GM23338 (cell line): Measurements from ENCODE around the gene DNAL1. TPM values are rescaled to one million over a fixed set of nuclear protein-coding genes. Genes with fewer than 3 reads are reported as not detected.

Experiments used
- ATAC-seq: fragments of 200-7000 bp; cut with Tn5 transposase; 3 replicates; pipeline ENCODE4 v1.9.1; 2020
- DNase-seq: peaks from one replicate; pipeline ENCODE4 v3.0.0-alpha.2; 2015; ENCODE audit warnings: low spot score
- H2AFZ ChIP-seq: fragments of 200-600 bp; sonication (generic); 2 replicates; pipeline ENCODE4 v1.8.0; 2016; ENCODE audit warnings: antibody characterized with exemption, mild to moderate bottlenecking, moderate library complexity
- H3F3A ChIP-seq: fragments of 200-600 bp; sonication (generic); replicated peaks from 2 replicates; pipeline ENCODE4 v1.8.0; 2017; ENCODE audit warnings: antibody characterized with exemption, mixed run types, low read depth
- H3K27ac ChIP-seq: fragments of 200-600 bp; sonication (generic); 2 replicates; pipeline ENCODE4 v1.6.1; 2016; ENCODE audit warnings: low read depth
- H3K27me3 ChIP-seq: fragments of 200-600 bp; sonication (generic); 2 replicates; pipeline ENCODE4 v1.8.0; 2016; ENCODE audit warnings: mild to moderate bottlenecking, mixed run types, moderate library complexity; ENCODE audit not compliant: insufficient read depth
- H3K36me3 ChIP-seq: fragments of 200-600 bp; sonication (generic); 2 replicates; pipeline ENCODE4 v1.8.0; 2016; ENCODE audit warnings: mild to moderate bottlenecking; ENCODE audit not compliant: insufficient read depth
- H3K4me1 ChIP-seq: fragments of 200-600 bp; sonication (generic); 2 replicates; pipeline ENCODE4 v1.8.0; 2016; ENCODE audit warnings: mild to moderate bottlenecking, moderate library complexity; ENCODE audit not compliant: insufficient read depth
- H3K4me2 ChIP-seq: fragments of 200-600 bp; sonication (generic); 2 replicates; pipeline ENCODE4 v1.7.1; 2017; ENCODE audit warnings: mixed run types
- H3K4me3 ChIP-seq: fragments of 200-600 bp; sonication (generic); 2 replicates; pipeline ENCODE4 v1.6.1; 2016; ENCODE audit warnings: mixed run types
- H3K79me2 ChIP-seq: fragments of 200-600 bp; sonication (generic); replicated peaks from 2 replicates; pipeline ENCODE4 v1.8.0; 2017; ENCODE audit warnings: mild to moderate bottlenecking; ENCODE audit not compliant: insufficient read depth
- H3K9me2 ChIP-seq: fragments of 200-600 bp; sonication (generic); 2 replicates; pipeline ENCODE4 v1.8.0; 2017; ENCODE audit not compliant: insufficient read depth
- H4K20me1 ChIP-seq: fragments of 200-600 bp; sonication (generic); replicated peaks from 2 replicates; pipeline ENCODE4 v1.8.0; 2017; ENCODE audit warnings: mild to moderate bottlenecking; ENCODE audit not compliant: insufficient read depth
- H3K27ac Mint-ChIP-seq: 2 replicates; pipeline ENCODE4 v1.8.0; 2020; ENCODE audit warnings: inconsistent platforms, mild to moderate bottlenecking, moderate library complexity, mixed read lengths
- H3K27me3 Mint-ChIP-seq: 3 replicates; pipeline ENCODE4 v1.8.0; 2022; ENCODE audit warnings: low read depth, mild to moderate bottlenecking, moderate library complexity, mixed read lengths, inconsistent platforms; ENCODE audit not compliant: insufficient read depth, poor library complexity
- H3K36me3 Mint-ChIP-seq: 3 replicates; pipeline ENCODE4 v1.8.0; 2021; ENCODE audit warnings: low read depth, mild to moderate bottlenecking, inconsistent platforms, moderate library complexity, mixed read lengths
- H3K4me1 Mint-ChIP-seq: 3 replicates; pipeline ENCODE4 v1.8.0; 2020; ENCODE audit warnings: mild to moderate bottlenecking, inconsistent platforms, mixed read lengths
- H3K4me3 Mint-ChIP-seq: 3 replicates; pipeline ENCODE4 v1.8.0; 2021; ENCODE audit warnings: moderate library complexity, mild to moderate bottlenecking, inconsistent platforms, mixed read lengths
- H3K9me3 Mint-ChIP-seq: 3 replicates; pipeline ENCODE4 v1.8.0; 2020; ENCODE audit warnings: moderate library complexity, mild to moderate bottlenecking, inconsistent platforms, mixed read lengths
- CREB1 ChIP-seq: fragments of 250-450 bp; sonication (Bioruptor Pico); IDR thresholded peaks from 2 replicates; pipeline ENCODE4 v1.5.0; 2020; ENCODE audit warnings: low read depth, mild to moderate bottlenecking, moderate library complexity
- CTCF ChIP-seq, 2 experiments: fragments of 200-600 bp in 1 of 2; sonication (generic) in 1 of 2; conservative IDR thresholded peaks; 2 replicates each; pipeline versions ENCODE4 v1.5.1 to v1.6.1; 2016 to 2017; ENCODE audit warnings: antibody characterized with exemption in 2 of 2, low read depth in 2 of 2, mild to moderate bottlenecking in 2 of 2, moderate library complexity in 1 of 2
- EZH2 ChIP-seq: fragments of 200-600 bp; sonication (generic); IDR thresholded peaks from one replicate; pipeline ENCODE4 v1.8.0; 2017; ENCODE audit warnings: antibody characterized with exemption, mild to moderate bottlenecking, low read depth; ENCODE audit not compliant: unreplicated experiment
- EZH2phosphoT487 ChIP-seq: fragments of 200-600 bp; sonication (generic); IDR thresholded peaks from one replicate; pipeline ENCODE4 v1.8.1; 2018; ENCODE audit warnings: antibody characterized with exemption; ENCODE audit not compliant: unreplicated experiment
- JUNB ChIP-seq: IDR thresholded peaks from one replicate; pipeline ENCODE4 v1.6.1; 2016; ENCODE audit warnings: antibody characterized with exemption; ENCODE audit not compliant: unreplicated experiment
- NANOG ChIP-seq: IDR thresholded peaks from 2 replicates; pipeline ENCODE4 v1.6.1; 2016; ENCODE audit warnings: antibody characterized with exemption, borderline replicate concordance
- POLR2AphosphoS5 ChIP-seq: IDR thresholded peaks from 2 replicates; pipeline ENCODE4 v1.6.1; 2016; ENCODE audit warnings: antibody characterized with exemption, low read depth
- STAT1 ChIP-seq: IDR thresholded peaks from one replicate; pipeline ENCODE4 v1.6.1; 2016; ENCODE audit warnings: antibody characterized with exemption; ENCODE audit not compliant: unreplicated experiment
- ZNF114 ChIP-seq: fragments of 250-450 bp; sonication (Bioruptor Pico); IDR thresholded peaks from 2 replicates; pipeline ENCODE4 v1.5.0; 2020; ENCODE audit warnings: mild to moderate bottlenecking, moderate library complexity
- ZNF331 ChIP-seq: fragments of 250-450 bp; sonication (Bioruptor Pico); IDR thresholded peaks from 2 replicates; pipeline ENCODE4 v1.5.0; 2020; ENCODE audit warnings: low read depth, mild to moderate bottlenecking, moderate library complexity
- ZNF462 ChIP-seq: fragments of 250-450 bp; sonication (Bioruptor Pico); IDR thresholded peaks from 2 replicates; pipeline ENCODE4 v1.5.0; 2020; ENCODE audit warnings: mild to moderate bottlenecking, moderate library complexity
- polyA plus RNA-seq: library from polyadenylated mRNA; unstranded; fragments of >200 nt; fragmentation: Nextera tagmentation; extraction: Ambion mirVana; gene quantifications from 2 replicates; pipeline ENCODE4 v1.2.1, GENCODE V29; 2016
- total RNA-seq: library from RNA; depleted of rRNA; stranded (reverse); fragments of >200 nt; shearing (Covaris generic); gene quantifications from 2 replicates; pipeline ENCODE4 v1.2.3, GENCODE V29; 2014
- TF ChIP-seq, protein P1 (sequence below): IDR thresholded peaks from one replicate; pipeline ENCODE4 v1.6.1; 2018; ENCODE audit warnings: antibody characterized with exemption; ENCODE audit not compliant: unreplicated experiment
- TF ChIP-seq, protein P2 (sequence below): IDR thresholded peaks from 2 replicates; pipeline ENCODE4 v1.6.1; 2016; ENCODE audit warnings: antibody characterized with exemption

DNAL1 gene
- total and polyA plus RNA-seq, 2 experiments from 2014 or later, result 7.6 to 29.3 TPM

- Mint-ChIP-seq H3K4me3 (no peak overlapping the region), H3K27ac (no peak overlapping the region), H3K9me3 (no peaks in the 10 kb centered on the region), H3K36me3 (no peaks in the 10 kb centered on the region), H3K27me3 (peaks cover 12% of the 10 kb centered on the region), H3K4me1 (peaks cover 69% of the 10 kb centered on the region)
- peaks cover 18% of the 10 kb centered on the region for H4K20me1 ChIP-seq
- no peak overlapping the region for H2AFZ ChIP-seq
- ATAC-seq, result no peak
- DNase-seq, result no peak
- no peaks in the 10 kb centered on the region for H3K36me3 ChIP-seq
- H3K27me3 ChIP-seq, result no peaks in the 10 kb centered on the region
- no peak for TF ChIP-seq CTCF (conservative IDR thresholded peaks at IDR 0.05; ENCODE audit: low read depth in 2 of 2)
- TF ChIP-seq NANOG, result no peak
- TF ChIP-seq ZNF462 (CRISPR knock-in tag), result no peak
- TF ChIP-seq JUNB, result no peak
- no peak for TF ChIP-seq ZNF331 (CRISPR knock-in tag)
- no peak for TF ChIP-seq EZH2phosphoT487
- no peak for TF ChIP-seq CREB1 (CRISPR knock-in tag)
- TF ChIP-seq, protein P1, sequence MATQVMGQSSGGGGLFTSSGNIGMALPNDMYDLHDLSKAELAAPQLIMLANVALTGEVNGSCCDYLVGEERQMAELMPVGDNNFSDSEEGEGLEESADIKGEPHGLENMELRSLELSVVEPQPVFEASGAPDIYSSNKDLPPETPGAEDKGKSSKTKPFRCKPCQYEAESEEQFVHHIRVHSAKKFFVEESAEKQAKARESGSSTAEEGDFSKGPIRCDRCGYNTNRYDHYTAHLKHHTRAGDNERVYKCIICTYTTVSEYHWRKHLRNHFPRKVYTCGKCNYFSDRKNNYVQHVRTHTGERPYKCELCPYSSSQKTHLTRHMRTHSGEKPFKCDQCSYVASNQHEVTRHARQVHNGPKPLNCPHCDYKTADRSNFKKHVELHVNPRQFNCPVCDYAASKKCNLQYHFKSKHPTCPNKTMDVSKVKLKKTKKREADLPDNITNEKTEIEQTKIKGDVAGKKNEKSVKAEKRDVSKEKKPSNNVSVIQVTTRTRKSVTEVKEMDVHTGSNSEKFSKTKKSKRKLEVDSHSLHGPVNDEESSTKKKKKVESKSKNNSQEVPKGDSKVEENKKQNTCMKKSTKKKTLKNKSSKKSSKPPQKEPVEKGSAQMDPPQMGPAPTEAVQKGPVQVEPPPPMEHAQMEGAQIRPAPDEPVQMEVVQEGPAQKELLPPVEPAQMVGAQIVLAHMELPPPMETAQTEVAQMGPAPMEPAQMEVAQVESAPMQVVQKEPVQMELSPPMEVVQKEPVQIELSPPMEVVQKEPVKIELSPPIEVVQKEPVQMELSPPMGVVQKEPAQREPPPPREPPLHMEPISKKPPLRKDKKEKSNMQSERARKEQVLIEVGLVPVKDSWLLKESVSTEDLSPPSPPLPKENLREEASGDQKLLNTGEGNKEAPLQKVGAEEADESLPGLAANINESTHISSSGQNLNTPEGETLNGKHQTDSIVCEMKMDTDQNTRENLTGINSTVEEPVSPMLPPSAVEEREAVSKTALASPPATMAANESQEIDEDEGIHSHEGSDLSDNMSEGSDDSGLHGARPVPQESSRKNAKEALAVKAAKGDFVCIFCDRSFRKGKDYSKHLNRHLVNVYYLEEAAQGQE, result no peak
- no peak for TF ChIP-seq STAT1
- no peak for TF ChIP-seq POLR2AphosphoS5
- TF ChIP-seq EZH2, result no peak
- no peak for TF ChIP-seq ZNF114 (CRISPR knock-in tag)
- TF ChIP-seq, protein P2, sequence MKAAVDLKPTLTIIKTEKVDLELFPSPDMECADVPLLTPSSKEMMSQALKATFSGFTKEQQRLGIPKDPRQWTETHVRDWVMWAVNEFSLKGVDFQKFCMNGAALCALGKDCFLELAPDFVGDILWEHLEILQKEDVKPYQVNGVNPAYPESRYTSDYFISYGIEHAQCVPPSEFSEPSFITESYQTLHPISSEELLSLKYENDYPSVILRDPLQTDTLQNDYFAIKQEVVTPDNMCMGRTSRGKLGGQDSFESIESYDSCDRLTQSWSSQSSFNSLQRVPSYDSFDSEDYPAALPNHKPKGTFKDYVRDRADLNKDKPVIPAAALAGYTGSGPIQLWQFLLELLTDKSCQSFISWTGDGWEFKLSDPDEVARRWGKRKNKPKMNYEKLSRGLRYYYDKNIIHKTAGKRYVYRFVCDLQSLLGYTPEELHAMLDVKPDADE, result no peak
- H3K27ac ChIP-seq, result no peak overlapping the region
- H3F3A ChIP-seq, result peaks cover 3% of the 10 kb centered on the region; the same call in 1 of the 2 replicates
- no peak overlapping the region for H3K4me3 ChIP-seq
- peaks cover 48% of the 10 kb centered on the region for H3K79me2 ChIP-seq
- no peak overlapping the region for H3K4me2 ChIP-seq
- H3K4me1 ChIP-seq, result peaks cover 19% of the 10 kb centered on the region
- 0 out of 2 replicates have a peak, but pooled peaks cover 5% of the 10 kb centered on the region for H3K9me2 ChIP-seq
Measured at GRCh38 chr14:73751157-73751691, 106.4 kb downstream of the DNAL1 start.
